Liver (tissue), 9 donors: ENCODE data around the gene UBA1. TPM values are rescaled to one million over a fixed set of nuclear protein-coding genes. Genes with fewer than 3 reads are reported as not detected.

Experiments used
- DNase-seq: peaks from one replicate; pipeline ENCODE4 v3.0.0-alpha.2; 2017; ENCODE audit warnings: low spot score
- H3K27ac ChIP-seq, 2 donors: one replicate each; pipeline ENCODE4 v1.7.0; 2013; ENCODE audit warnings: inconsistent platforms in 2 of 2, low read length in 2 of 2, control low read depth in 1 of 2, low read depth in 1 of 2, mild to moderate bottlenecking in 1 of 2
- H3K27me3 ChIP-seq, 4 donors: one replicate each; pipeline versions ENCODE4 v1.6.1 to v1.7.0; 2013; ENCODE audit warnings: low read length in 3 of 4, inconsistent platforms in 1 of 4, mild to moderate bottlenecking in 1 of 4, moderate library complexity in 1 of 4; ENCODE audit not compliant: control insufficient read depth in 4 of 4, insufficient read depth in 4 of 4
- H3K36me3 ChIP-seq, 4 donors: one replicate each; pipeline versions ENCODE4 v1.6.1 to v1.7.0; 2013; ENCODE audit warnings: low read length in 3 of 4, mild to moderate bottlenecking in 3 of 4, low read depth in 1 of 4, moderate library complexity in 1 of 4; ENCODE audit not compliant: control insufficient read depth in 4 of 4, insufficient read depth in 3 of 4
- H3K4me1 ChIP-seq, 4 donors: one replicate each; pipeline versions ENCODE4 v1.6.1 to v1.7.0; 2013; ENCODE audit warnings: low read length in 3 of 4, mild to moderate bottlenecking in 3 of 4, moderate library complexity in 1 of 4; ENCODE audit not compliant: control insufficient read depth in 4 of 4, insufficient read depth in 4 of 4
- H3K4me3 ChIP-seq, 3 donors: one replicate each; pipeline versions ENCODE4 v1.6.1 to v1.7.0; 2013; ENCODE audit warnings: low read length in 3 of 3, control low read depth in 1 of 3, low read depth in 1 of 3, mild to moderate bottlenecking in 1 of 3
- H3K9ac ChIP-seq, 2 donors: one replicate each; pipeline ENCODE4 v1.7.0; 2013; ENCODE audit warnings: low read length in 2 of 2, mild to moderate bottlenecking in 2 of 2, moderate library complexity in 2 of 2, control low read depth in 1 of 2, low read depth in 1 of 2
- H3K9me3 ChIP-seq, 4 donors: one replicate each; pipeline versions ENCODE4 v1.6.1 to v1.7.0; 2013; ENCODE audit warnings: low read length in 3 of 4; ENCODE audit not compliant: control insufficient read depth in 4 of 4
- CTCF ChIP-seq: fragments of 150-350 bp; IDR thresholded peaks from 2 replicates; pipeline ENCODE4 v1.5.1; 2017; ENCODE audit warnings: improper control_type of control experiment, low read depth, low read length; ENCODE audit not compliant: missing input control
- FOXA1 ChIP-seq: IDR thresholded peaks from 2 replicates; pipeline ENCODE4 v1.6.1; 2016; ENCODE audit warnings: antibody characterized with exemption
- FOXA2 ChIP-seq: IDR thresholded peaks from 2 replicates; pipeline ENCODE4 v1.6.1; 2016; ENCODE audit warnings: antibody characterized with exemption
- GABPA ChIP-seq, 2 donors: IDR thresholded peaks in 1 of 2; conservative IDR thresholded peaks in 1 of 2; 2 replicates each; pipeline ENCODE4 v1.6.1; 2016; ENCODE audit warnings: antibody characterized with exemption in 2 of 2, mild to moderate bottlenecking in 1 of 2, moderate library complexity in 1 of 2
- HNF4A ChIP-seq, 2 donors: conservative IDR thresholded peaks; 2 replicates each; pipeline ENCODE4 v1.6.1; 2016; ENCODE audit warnings: antibody characterized with exemption in 2 of 2, mild to moderate bottlenecking in 2 of 2
- JUND ChIP-seq, 2 donors: IDR thresholded peaks; 2 replicates each; pipeline ENCODE4 v1.6.1; 2016; ENCODE audit warnings: antibody characterized with exemption in 2 of 2
- MAX ChIP-seq: IDR thresholded peaks from 2 replicates; pipeline ENCODE4 v1.6.1; 2016; ENCODE audit warnings: antibody characterized with exemption
- ZBTB33 ChIP-seq: IDR thresholded peaks from 2 replicates; pipeline ENCODE4 v1.6.1; 2016; ENCODE audit warnings: antibody characterized with exemption
- WGBS: extraction: QIAGEN DNeasy Blood & Tissue Kit; methylation state at CpG from one replicate; pipeline ENCODE4 v1.1.7; 2013; 5-methylcytosine and 5-hydroxymethylcytosine counted together
- polyA plus RNA-seq, 2 donors: library from polyadenylated mRNA; stranded (reverse) in 1 of 2; unstranded in 1 of 2; fragments of 200-250 nt in 1 of 2; fragments of >200 nt in 1 of 2; fragmentation: Nextera tagmentation in 1 of 2; extraction: Ambion mirVana in 1 of 2; gene quantifications; one replicate each; pipeline versions ENCODE4 v1.2.1 to v1.2.3, GENCODE V29; 2013 to 2015
- total RNA-seq, 2 donors: library from RNA; depleted of rRNA; stranded (reverse); fragments of >200 nt; gene quantifications; one replicate each; pipeline ENCODE4 v1.2.3, GENCODE V29; 2014
- donor health status: healthy.
- donor health status: healthy.
- donor health status: healthy.
- donor health status: healthy.
- donor health status: healthy.

The UBA1 gene
- total and polyA plus RNA-seq, 4 donors, result 39.8 to 85.4 (median 68.7) TPM

DNA sequence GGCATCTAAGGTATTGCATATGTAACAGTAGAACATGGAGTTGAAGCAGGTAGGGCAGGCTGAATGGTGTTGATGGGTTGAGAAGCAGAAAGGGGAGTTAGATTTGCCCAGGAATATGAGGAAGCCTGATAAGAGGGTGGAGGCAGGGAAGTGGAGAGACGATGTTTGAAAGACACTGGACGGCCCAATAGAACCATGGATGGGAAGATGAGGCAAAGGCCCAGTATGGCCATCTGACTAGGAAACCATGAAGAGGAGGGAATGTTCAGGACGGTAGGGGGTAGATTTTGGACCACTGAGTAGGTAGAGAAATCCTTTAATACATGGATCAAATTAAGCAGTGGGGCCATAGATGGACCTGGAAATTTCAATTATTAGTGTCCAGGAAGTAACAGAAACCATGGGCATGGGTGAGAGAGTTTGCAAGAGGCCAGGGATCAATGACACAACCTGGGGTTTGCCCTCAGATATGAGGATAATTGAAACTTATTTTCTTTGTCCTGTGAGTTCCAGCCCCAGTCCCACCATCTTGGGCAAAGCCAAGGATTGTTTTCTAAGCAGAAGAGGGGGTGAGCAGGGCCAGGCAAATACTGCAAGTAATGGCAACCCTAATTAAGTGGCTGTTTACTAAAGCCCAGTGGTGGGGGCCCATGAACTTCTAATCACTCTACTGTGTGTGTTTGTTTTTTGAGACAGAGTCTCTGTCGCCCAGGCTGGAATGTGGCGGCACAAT is 36.7 kb downstream of the UBA1 start:
- Histone ChIP-seq H3K27ac (no peak overlapping the region), H3K4me3 (no peak overlapping the region), H3K9ac (no peak overlapping the region), H3K27me3 (no peaks in the 10 kb centered on the region), H3K36me3 (peaks cover 8 to 36% (median 17%) of the 10 kb centered on the region in 4 donors), H3K4me1 (peaks cover 0 to 7% (median 0%) of the 10 kb centered on the region in 4 donors), H3K9me3 (no peaks in the 10 kb centered on the region)
- no peak for DNase-seq
- WGBS, result 86% methylated on average over 5 of the region's 5 CpGs
- TF ChIP-seq MAX (no peak), FOXA2 (no peak), GABPA (IDR thresholded peaks at IDR 0.05 in 1 of 2, conservative IDR thresholded peaks at IDR 0.05 in 1 of 2) (no peak), ZBTB33 (no peak)

- TF ChIP-seq HNF4A (conservative IDR thresholded peaks at IDR 0.05) (no peak), CTCF (no peak), ZBTB33 (no peak), FOXA1 (no peak), JUND (IDR thresholded peaks at IDR 0.05) (no peak)
- peaks cover 5 to 28% (median 10%) of the 10 kb centered on the region in 4 donors for H3K36me3 ChIP-seq
- 74% methylated on average over 2 of the region's 2 CpGs for WGBS
- H3K9me3 ChIP-seq, result no peaks in the 10 kb centered on the region
- no peaks in the 10 kb centered on the region for H3K27me3 ChIP-seq
- no peak overlapping the region for H3K27ac ChIP-seq
- H3K9ac ChIP-seq, result no peak overlapping the region
- peaks cover 0 to 7% (median 0%) of the 10 kb centered on the region in 4 donors for H3K4me1 ChIP-seq
- H3K4me3 ChIP-seq, result no peak overlapping the region
- no peak for DNase-seq
Observed at GRCh38 chrX:47231167-47231566, 37.5 kb downstream of the UBA1 start.

DNA sequence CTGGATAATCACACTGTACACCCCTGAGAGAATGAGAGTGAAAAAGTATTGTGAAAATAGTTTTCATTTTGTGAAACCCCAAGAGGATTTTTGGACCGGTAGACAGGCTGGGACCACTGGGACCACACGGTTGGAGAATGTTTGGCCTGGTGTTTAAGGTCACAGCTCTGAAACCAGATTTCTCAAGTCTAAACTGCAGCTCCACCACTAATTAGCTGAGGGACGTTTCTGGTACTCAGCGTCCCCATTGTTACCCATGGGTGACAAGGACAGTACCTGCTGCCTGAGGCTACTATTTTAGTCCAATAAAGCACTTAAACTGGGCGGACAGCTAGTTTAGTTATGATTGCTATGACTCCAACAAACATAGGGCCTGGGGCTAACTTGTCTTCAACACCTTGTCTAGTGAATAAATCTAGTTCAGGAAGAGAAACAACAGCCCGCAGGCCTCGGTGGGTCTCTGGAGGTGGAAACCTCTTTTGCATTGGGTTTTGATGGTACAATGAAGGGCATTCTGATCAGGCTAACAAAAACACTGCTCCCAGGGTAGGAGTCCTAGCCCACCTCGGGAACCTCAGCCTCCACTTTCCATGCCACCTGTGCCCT is 38.7 kb downstream of the UBA1 start:
- Histone ChIP-seq H3K9me3 (no peaks in the 10 kb centered on the region), H3K27me3 (no peaks in the 10 kb centered on the region), H3K4me1 (peaks cover 0 to 7% (median 0%) of the 10 kb centered on the region in 4 donors), H3K9ac (peak overlapping the region; percentile 64 to 83), H3K4me3 (peak overlapping the region; percentile 69 to 71 (median 70)), H3K36me3 (peaks cover 0 to 17% (median 4%) of the 10 kb centered on the region in 4 donors), H3K27ac (peak overlapping the region; percentile 93 to 98)
- DNase-seq, result no peak
- 70% methylated on average over 8 of the region's 8 CpGs for WGBS
- TF ChIP-seq ZBTB33, result no peak
